WERI-Rb-1 (cell line): ENCODE results near the gene LPAR2.

ENCODE experiments used
- DNase-seq: peaks from one replicate; pipeline ENCODE4 v3.0.0-alpha.2; 2020
- H3K27ac ChIP-seq: fragments of 250-450 bp; sonication (Bioruptor Pico); 2 replicates; pipeline ENCODE4 v1.5.1; 2020; ENCODE audit warnings: mild to moderate bottlenecking, moderate library complexity
- H3K27me3 ChIP-seq: fragments of 250-450 bp; sonication (Bioruptor Pico); 2 replicates; pipeline ENCODE4 v1.5.1; 2021; ENCODE audit warnings: mild to moderate bottlenecking, low read depth, moderate library complexity; ENCODE audit not compliant: insufficient read depth, severe bottlenecking
- H3K36me3 ChIP-seq: fragments of 250-450 bp; sonication (Bioruptor Pico); 2 replicates; pipeline ENCODE4 v1.5.1; 2020; ENCODE audit warnings: mild to moderate bottlenecking, moderate library complexity
- H3K4me3 ChIP-seq: 2 replicates; pipeline ENCODE4 v1.5.1; 2011; ENCODE audit warnings: low read depth, mild to moderate bottlenecking, control low read depth, low read length
- H3K9me3 ChIP-seq: fragments of 250-450 bp; sonication (Bioruptor Pico); 2 replicates; pipeline ENCODE4 v1.5.1; 2021; ENCODE audit warnings: mild to moderate bottlenecking, moderate library complexity; ENCODE audit not compliant: severe bottlenecking
- CTCF ChIP-seq: IDR thresholded peaks from 2 replicates; pipeline ENCODE4 v1.5.1; 2011; ENCODE audit warnings: low read depth, mild to moderate bottlenecking, control low read depth, inconsistent platforms, low read length

The LPAR2 gene

GRCh38 chr19:19645233-19645870 is 17.3 kb upstream of the LPAR2 start:
- DNase-seq, result no peak
- Histone ChIP-seq H3K27ac (no peak overlapping the region), H3K27me3 (no peaks in the 10 kb centered on the region)

GRCh38 chr19:19644054-19644388 is 16.0 kb upstream of the LPAR2 start:
- Histone ChIP-seq H3K9me3 (no peaks in the 10 kb centered on the region), H3K36me3 (peaks cover 39% of the 10 kb centered on the region), H3K27me3 (no peaks in the 10 kb centered on the region), H3K4me3 (peak overlapping the region; percentile 76), H3K27ac (no peak overlapping the region)
- TF ChIP-seq CTCF, result no peak
- no peak for DNase-seq

More at GRCh38 chr19:19645233-19645870, 17.3 kb upstream of the LPAR2 start:
- H3K4me3 ChIP-seq, result no peak overlapping the region
- no peak for TF ChIP-seq CTCF
- peaks cover 50% of the 10 kb centered on the region for H3K36me3 ChIP-seq
- no peaks in the 10 kb centered on the region for H3K9me3 ChIP-seq

GRCh38 chr19:19643158-19644053 is 15.4 kb upstream of the LPAR2 start, which contains the start of gene GMIP:
Gene GMIP (minus strand): TSS chr19:19643657. CDS start chr19:19643529, 128 bp downstream.
- peak within 1 kb of the TSS; percentile 43 for H3K27ac ChIP-seq
- TF ChIP-seq CTCF, result peak; percentile 72
- DNase-seq, result peak; percentile 76
- H3K27me3 ChIP-seq, result no peaks in the 10 kb centered on the region
- peaks cover 39% of the 10 kb centered on the region for H3K36me3 ChIP-seq
- no peaks in the 10 kb centered on the region for H3K9me3 ChIP-seq
- H3K4me3 ChIP-seq, result peak within 1 kb of the TSS; percentile 76

- TF ChIP-seq CTCF, result no peak
- no peak for DNase-seq
- Histone ChIP-seq H3K27ac (peak overlapping the region; percentile 43), H3K27me3 (no peaks in the 10 kb centered on the region), H3K4me3 (peak overlapping the region; percentile 76), H3K36me3 (peaks cover 33% of the 10 kb centered on the region), H3K9me3 (no peaks in the 10 kb centered on the region)
These were observed 14.6 kb upstream of the LPAR2 start for GRCh38 chr19:19642506-19643157.

GRCh38 chr19:19637523-19638251 is 9.7 kb upstream of the LPAR2 start:
- no peak overlapping the region for H3K4me3 ChIP-seq
- peaks cover 6% of the 10 kb centered on the region for H3K36me3 ChIP-seq

More at GRCh38 chr19:19637523-19638251, 9.7 kb upstream of the LPAR2 start:
- Histone ChIP-seq H3K9me3 (no peaks in the 10 kb centered on the region), H3K27me3 (no peaks in the 10 kb centered on the region), H3K27ac (no peak overlapping the region)
- TF ChIP-seq CTCF, result no peak
- no peak for DNase-seq
